ENCODE results near the gene TRMT44. TPM values are rescaled to one million over a fixed set of nuclear protein-coding genes. Genes with fewer than 3 reads are reported as not detected.

The TRMT44 gene, protein sequence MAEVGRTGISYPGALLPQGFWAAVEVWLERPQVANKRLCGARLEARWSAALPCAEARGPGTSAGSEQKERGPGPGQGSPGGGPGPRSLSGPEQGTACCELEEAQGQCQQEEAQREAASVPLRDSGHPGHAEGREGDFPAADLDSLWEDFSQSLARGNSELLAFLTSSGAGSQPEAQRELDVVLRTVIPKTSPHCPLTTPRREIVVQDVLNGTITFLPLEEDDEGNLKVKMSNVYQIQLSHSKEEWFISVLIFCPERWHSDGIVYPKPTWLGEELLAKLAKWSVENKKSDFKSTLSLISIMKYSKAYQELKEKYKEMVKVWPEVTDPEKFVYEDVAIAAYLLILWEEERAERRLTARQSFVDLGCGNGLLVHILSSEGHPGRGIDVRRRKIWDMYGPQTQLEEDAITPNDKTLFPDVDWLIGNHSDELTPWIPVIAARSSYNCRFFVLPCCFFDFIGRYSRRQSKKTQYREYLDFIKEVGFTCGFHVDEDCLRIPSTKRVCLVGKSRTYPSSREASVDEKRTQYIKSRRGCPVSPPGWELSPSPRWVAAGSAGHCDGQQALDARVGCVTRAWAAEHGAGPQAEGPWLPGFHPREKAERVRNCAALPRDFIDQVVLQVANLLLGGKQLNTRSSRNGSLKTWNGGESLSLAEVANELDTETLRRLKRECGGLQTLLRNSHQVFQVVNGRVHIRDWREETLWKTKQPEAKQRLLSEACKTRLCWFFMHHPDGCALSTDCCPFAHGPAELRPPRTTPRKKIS
- total RNA-seq, result 20.1 and 24.7 TPM in 2 replicates
- long read RNA-seq, partial matches to known transcripts, result 3 of 5 reads
- long read RNA-seq, other reads (novel, unspliced or antisense), result 2 of 5 reads

DNA sequence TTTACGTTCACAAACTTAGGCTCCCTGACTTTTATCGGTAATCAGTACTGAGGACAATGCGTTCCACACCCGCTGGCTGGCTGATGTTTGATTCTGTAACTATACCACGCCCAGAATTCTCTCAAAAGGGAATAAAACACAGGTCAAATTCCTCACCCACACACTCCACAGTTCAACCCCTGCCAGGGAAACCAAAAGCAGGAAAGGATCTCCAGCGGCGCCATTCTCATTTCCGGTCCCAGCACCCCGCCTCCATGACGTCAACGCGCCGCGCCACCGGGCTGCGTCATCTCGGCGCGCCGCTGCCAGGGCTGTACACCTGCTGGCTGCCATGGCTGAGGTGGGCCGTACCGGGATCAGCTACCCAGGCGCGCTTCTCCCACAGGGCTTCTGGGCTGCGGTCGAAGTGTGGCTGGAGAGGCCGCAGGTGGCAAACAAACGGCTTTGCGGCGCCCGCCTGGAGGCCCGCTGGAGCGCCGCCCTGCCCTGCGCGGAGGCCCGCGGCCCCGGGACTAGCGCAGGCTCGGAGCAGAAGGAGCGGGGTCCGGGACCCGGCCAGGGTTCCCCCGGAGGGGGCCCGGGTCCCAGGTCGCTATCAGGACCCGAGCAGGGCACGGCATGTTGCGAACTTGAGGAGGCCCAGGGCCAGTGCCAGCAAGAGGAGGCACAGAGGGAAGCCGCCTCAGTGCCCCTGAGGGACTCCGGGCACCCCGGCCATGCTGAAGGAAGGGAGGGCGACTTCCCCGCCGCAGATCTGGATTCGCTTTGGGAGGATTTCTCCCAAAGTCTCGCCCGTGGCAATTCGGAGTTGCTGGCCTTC lies at the start of gene TRMT44, which contains the start of gene ACOX3:
Gene TRMT44 (plus strand): TSS at position 286 of the 820 bp plus-strand sequence. CDS start 46 bp downstream, at position 332.
Gene ACOX3 (minus strand): TSS at position 232 of the 820 bp plus-strand sequence. CDS start 24,202 bp downstream, outside the sequence.
- Mint-ChIP-seq H3K4me3 (peak within 1 kb of the TSS; percentile 98), H3K9me3 (peaks cover 2% of the 10 kb centered on the region), H3K4me1 (peaks cover 52% of the 10 kb centered on the region), H3K27ac (ENCODE audit: unreplicated experiment) (peak within 1 kb of the TSS; percentile 98), H3K36me3 (ENCODE audit: low read depth) (no peaks in the 10 kb centered on the region), H3K27me3 (ENCODE audit: low read depth) (no peaks in the 10 kb centered on the region)
- peak; percentile 92 for DNase-seq (ENCODE audit: low read depth, low spot score)
- TF ChIP-seq, protein P1, sequence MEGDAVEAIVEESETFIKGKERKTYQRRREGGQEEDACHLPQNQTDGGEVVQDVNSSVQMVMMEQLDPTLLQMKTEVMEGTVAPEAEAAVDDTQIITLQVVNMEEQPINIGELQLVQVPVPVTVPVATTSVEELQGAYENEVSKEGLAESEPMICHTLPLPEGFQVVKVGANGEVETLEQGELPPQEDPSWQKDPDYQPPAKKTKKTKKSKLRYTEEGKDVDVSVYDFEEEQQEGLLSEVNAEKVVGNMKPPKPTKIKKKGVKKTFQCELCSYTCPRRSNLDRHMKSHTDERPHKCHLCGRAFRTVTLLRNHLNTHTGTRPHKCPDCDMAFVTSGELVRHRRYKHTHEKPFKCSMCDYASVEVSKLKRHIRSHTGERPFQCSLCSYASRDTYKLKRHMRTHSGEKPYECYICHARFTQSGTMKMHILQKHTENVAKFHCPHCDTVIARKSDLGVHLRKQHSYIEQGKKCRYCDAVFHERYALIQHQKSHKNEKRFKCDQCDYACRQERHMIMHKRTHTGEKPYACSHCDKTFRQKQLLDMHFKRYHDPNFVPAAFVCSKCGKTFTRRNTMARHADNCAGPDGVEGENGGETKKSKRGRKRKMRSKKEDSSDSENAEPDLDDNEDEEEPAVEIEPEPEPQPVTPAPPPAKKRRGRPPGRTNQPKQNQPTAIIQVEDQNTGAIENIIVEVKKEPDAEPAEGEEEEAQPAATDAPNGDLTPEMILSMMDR (conservative IDR thresholded peaks at IDR 0.05), result no peak

DNA sequence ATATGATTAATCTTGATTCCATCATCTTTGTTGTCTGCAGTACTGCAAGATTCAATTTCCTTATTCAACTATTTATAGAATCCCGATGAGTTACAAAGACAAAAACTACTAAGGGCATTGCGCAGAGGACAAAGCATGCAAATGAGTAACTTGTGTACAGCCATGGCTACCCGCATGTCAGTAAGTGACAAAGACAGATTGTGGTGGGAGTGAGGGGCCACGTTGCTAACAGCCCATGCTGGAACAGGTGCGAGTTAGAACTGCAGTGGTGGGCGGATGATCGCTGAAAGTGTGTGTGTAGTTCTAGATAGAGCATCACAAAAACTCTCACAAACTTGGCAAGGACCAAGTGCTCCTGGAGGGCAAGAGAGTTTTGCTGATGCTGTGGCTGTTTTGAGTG lies 49.5 kb upstream of the TRMT44 start:
- H3K27ac Mint-ChIP-seq (ENCODE audit: unreplicated experiment), result no peak overlapping the region
- no peak overlapping the region for H3K4me3 Mint-ChIP-seq
- peaks cover 47% of the 10 kb centered on the region for H3K4me1 Mint-ChIP-seq
- TF ChIP-seq, protein P1 (conservative IDR thresholded peaks at IDR 0.05), result no peak
- H3K9me3 Mint-ChIP-seq, result no peaks in the 10 kb centered on the region
- peaks cover 4% of the 10 kb centered on the region for H3K27me3 Mint-ChIP-seq (ENCODE audit: low read depth)
- peaks cover 3% of the 10 kb centered on the region for H3K36me3 Mint-ChIP-seq (ENCODE audit: low read depth)
- no peak for DNase-seq (ENCODE audit: low read depth, low spot score)

DNA sequence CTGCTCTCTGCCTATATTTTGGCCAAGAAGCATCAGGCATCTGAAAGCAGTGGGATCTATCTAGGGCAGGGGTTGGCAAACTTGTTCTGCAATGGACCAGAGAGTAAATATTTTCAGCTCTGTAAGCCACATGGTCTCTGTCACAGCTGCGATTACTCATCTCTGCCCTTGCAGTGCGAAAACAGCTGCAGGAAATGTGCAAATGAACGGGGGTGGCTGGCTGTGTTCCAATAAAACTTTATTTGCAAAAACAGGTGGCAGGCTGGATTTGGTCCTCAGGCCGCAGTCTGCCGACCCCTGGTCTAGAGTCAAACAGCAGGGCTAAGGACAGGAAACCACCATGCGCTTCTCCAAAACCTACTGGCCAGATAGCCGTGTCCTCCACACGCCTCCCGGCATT lies 48.6 kb upstream of the TRMT44 start:
- no peak overlapping the region for H3K4me3 Mint-ChIP-seq
- TF ChIP-seq, protein P1 (conservative IDR thresholded peaks at IDR 0.05), result no peak
- no peaks in the 10 kb centered on the region for H3K9me3 Mint-ChIP-seq
- peaks cover 3% of the 10 kb centered on the region for H3K36me3 Mint-ChIP-seq (ENCODE audit: low read depth)
- no peak for DNase-seq (ENCODE audit: low read depth, low spot score)
- peaks cover 4% of the 10 kb centered on the region for H3K27me3 Mint-ChIP-seq (ENCODE audit: low read depth)
- H3K4me1 Mint-ChIP-seq, result peaks cover 47% of the 10 kb centered on the region
- H3K27ac Mint-ChIP-seq (ENCODE audit: unreplicated experiment), result no peak overlapping the region

DNA sequence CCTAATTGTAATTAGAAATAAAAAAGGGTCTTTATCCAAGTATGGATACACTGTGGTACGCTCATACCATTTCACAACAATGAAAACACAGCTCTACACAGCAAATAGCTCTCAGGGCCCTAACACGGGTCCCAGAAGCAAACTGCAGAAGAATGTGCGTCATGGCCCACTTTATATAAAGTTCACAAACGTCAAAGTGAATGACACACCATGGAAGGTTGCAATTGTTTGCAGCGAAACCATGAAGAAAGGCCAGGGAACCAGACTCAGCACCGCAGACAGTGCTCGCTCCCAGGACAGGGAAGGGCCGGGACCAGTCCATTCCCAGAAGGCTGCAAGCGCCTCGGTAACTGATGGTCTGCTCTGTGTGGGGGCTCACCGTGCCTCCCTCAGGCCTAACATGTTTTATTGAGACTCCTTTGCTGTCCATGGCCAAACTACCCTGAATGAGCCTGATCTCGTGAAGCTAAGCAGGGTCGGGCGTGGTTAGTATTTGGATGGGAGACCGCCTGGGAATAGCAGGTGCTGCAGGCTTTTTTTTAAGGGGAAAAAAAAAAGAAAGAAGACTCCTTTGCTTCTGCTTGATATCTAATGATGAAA lies 47.9 kb upstream of the TRMT44 start:
- peaks cover 47% of the 10 kb centered on the region for H3K4me1 Mint-ChIP-seq
- no peak for DNase-seq (ENCODE audit: low read depth, low spot score)
- peaks cover 3% of the 10 kb centered on the region for H3K36me3 Mint-ChIP-seq (ENCODE audit: low read depth)
- peaks cover 4% of the 10 kb centered on the region for H3K27me3 Mint-ChIP-seq (ENCODE audit: low read depth)
- peak overlapping the region; percentile 65 for H3K4me3 Mint-ChIP-seq
- H3K27ac Mint-ChIP-seq (ENCODE audit: unreplicated experiment), result peak overlapping the region; percentile 35
- TF ChIP-seq, protein P1 (conservative IDR thresholded peaks at IDR 0.05), result no peak
- H3K9me3 Mint-ChIP-seq, result no peaks in the 10 kb centered on the region
